HK-2 (cell line): ENCODE measurements around the gene MAP2K5.

Source experiments
- DNase-seq: peaks from one replicate; pipeline ENCODE4 v3.0.0-alpha.2; 2018; ENCODE audit not compliant: unreplicated experiment

The MAP2K5 gene

DNA sequence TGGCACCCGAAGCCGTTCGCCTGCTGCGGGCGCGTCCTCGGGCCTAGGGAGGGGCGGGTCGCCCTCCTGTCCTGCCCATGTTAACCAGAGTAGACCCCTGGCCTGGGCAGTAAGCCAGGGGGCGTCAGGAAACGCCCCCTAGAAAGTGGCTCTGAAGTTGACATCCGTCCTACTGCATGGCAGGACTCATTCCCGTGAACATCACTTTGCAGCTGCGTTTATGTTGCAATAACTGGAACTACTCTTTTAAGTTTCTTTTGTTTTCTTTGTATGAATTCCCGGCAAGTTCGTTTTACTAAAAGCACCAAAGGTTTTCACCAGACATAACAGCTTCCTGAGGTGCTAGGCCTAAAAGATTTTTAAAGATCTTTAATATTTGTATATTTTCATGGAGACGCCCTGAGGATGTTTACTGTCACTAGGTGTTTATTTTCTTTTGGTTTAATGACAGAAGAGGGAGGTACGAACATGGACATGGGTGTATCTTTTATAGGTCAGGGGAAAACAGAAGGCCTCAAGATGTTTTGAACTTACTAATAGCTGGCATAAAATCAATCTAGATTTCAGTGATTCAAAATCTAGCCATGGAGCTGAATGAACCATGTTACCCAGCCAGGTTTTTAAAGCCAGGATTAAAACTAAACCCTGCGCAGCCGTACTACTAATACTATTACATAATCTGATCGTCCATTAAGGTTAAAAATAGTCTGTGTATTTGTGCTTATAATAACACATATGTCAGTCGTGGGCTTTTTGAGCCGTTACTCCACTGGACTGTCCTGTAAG lies 20.5 kb upstream of the MAP2K5 start:
- no peak for DNase-seq

DNA sequence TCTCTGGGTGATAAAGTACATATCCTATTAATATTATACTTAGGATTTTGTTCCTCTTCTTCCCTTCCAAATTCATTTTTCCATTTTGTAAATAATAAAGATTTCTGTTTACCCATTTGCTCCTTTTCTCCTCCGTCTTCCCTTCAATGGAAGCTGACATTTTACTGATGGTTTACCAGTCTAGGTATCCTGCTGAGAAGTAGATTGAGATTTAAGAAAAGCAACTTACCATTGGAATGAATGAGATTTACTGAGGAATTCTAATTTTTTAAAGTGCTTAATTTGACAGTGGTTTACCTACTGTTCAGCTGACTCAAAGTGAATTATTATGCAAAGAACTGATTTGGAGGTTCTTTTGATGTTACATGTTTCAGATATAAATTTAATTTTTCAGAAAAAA lies 19.2 kb upstream of the MAP2K5 start:
- DNase-seq: no peak

DNA sequence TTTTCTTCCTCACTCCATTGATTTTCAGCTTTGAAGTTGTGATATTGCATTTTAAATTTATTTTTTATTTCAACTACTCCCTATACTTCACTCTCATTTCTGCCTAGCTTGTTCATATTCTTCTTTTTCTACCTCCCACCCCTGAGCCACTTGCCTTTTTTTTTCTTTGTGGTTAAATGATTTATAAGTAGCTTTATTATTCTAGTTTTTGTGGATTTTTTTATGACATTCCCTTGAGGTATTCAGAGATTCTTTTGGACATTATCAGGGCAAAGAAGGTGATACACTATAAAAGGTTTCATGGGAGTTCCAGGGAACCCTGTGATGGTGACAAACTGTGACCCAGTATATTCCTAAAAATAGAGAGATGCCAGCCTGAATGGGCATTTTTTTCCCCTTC lies 18.3 kb upstream of the MAP2K5 start:
- no peak for DNase-seq

DNA sequence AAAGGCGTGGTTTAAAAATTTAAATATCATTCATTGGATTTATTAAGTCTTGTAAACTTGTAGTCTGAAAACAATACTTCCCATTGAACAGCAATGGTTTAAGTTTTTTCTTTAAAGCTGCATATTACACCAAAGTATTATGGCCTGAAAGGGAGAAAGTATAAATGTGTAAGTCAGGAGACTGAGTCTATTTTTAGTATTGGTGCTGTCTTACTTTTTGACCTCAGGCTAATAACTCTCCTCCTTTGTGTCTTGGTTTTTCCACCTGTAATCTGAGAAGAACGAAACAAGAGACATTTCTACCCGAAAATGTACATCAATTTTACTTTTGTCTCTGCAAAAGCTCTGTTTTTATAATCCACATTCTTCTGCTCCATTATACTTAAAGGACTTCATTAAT lies 14.0 kb upstream of the MAP2K5 start:
- no peak for DNase-seq

DNA sequence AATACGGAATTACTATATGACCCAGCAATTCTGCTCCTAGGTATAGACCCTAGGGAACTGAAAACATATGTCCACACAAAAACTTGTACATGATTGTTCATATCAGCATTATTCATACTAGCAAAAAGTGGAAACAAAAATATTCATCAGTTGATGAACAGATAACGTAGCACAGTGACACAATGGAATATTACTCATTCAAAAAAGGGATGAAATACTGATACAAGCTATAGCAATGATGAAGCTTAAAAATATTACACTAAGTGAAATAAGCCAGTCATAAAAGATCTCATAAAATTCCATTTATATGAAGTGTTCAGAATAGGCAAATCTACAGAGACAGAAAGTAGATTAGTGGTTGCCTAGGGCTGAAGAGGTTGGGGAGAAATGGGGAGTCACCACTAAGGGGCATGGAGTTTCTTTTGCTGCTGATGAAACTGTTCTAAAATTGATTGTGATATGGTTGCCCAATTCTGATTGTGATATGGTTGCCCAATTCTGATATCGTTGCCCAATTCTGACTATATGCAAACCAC lies 11.1 kb upstream of the MAP2K5 start:
- DNase-seq: no peak

DNA sequence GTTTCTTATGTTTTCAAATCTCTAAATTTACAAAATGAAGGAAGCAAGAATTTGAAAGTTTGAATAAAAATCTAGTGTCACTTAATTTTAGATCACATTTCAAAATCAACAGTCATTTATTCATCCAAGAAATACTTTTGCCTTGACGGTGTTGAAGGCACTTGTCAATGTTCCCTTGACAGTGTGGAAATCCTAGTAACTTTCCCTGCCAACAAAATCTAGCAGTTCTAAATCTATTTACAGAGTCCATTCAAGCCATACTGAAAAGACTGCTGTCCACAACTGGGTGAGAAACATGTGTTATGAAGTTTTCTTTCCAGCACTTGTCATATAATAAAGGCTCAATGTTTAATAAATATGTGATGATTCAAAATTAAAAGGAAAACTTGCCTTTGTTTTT lies 8.6 kb upstream of the MAP2K5 start:
- no peak for DNase-seq

DNA sequence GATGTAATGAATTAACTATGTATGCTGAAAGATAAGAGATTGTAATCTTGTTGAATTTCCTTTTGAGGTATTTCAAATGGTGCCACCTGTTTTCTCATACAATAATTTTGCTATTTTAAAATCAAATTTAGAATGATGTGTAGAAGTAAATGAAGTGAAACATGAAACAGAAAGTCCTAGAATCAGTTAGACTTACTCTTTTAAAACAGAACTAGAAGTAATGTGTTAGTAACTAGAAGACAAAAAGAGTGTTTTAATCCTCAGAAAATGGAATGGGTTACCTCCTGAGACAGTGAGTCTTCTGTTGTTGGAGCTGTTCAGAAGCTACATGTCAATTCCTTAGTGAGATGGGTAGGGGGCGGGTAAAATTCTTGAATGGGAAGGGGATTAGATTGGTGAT lies 8.1 kb upstream of the MAP2K5 start:
- DNase-seq: no peak

DNA sequence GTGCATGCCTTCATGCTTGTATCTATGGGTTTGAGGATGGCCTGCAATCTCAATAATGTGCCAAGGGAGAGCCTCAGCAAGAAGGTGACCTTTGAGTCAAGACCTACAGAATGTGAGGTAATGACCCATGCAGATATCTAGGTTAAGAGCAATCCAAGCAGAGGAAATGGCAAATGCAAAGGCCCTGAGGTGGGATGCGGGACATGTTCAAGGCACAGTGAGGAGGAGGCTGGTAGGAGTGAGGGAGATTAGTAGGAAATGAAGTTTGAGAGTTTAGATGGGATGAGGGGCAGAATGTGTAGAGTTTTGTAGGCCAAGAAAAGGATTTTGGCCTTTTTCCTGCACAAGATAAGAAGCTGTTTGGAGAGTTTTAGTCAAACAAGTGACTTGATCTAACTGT lies 4.7 kb upstream of the MAP2K5 start:
- no peak for DNase-seq

DNA sequence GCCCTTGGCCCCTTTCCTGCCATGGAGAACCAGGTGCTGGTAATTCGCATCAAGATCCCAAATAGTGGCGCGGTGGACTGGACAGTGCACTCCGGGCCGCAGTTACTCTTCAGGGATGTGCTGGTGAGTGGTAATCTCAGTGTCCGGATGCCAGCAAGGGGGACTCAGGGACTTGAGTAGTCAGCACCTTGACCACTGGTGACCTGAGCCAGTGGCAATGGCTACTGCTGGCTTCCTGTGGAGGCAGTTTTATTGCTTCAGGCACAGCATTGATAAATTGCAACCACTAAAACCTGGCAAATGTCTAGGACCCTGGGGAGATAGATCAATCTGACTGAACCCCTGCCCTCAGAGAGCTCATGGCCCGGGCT lies 830 bp downstream of the MAP2K5 start:
- DNase-seq: no peak

DNA sequence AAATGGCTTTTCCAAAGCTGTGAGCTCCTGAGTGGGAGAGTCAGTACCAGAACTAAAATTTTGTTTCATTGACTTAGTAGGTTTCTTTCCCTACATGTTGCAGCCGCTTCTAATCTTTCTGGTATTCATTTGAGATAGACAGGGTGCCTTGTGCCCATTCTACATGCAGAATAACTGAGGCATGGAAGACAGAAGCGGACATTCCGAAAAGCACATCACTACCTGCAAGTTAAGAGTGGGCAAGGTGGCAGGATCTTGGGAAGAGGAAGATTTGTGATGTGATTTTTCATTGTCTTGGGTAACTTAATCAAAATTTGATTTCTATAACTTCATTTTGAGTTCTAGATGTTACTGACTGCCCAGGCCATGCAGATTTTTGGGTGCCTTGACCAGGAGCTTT lies 2.0 kb downstream of the MAP2K5 start:
- no peak for DNase-seq

DNA sequence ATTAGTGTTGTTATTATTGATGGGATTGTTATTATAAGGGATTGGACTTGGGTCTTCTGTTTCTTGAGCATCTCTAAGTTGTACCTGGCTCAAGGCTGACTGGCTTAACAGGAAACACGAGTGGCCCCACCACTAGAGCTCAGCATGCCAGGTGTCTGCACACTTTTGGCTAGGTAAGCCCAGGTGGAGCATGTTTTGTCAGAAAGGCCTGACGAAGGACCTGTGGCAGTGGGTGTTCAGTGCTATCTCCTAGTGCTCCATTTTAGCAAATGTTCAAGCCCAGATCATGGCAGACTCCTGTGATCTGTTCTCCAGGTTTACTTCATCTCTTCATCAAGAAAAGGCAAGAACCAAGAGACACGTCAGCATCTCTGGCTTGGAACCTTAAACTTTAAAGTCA lies 3.4 kb downstream of the MAP2K5 start:
- DNase-seq: no peak

DNA sequence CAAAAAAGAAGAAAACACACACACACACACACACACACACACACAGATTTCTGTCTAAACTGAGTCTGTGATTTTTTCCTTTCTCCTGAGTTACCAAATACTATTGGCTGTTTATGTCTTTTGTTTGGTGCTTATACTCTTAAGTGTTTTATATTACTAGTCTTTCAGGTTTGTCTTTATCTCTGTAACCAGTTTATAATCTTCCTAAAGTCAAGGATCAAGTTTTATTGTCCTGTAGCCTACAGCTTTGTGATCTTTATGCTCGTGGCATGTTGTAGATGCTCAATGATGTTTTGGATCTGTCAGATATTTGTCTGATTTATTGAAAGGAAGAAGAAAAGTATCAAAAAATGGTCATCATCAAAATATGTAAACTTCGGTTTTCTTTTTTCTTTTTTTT lies 4.6 kb downstream of the MAP2K5 start:
- no peak for DNase-seq

DNA sequence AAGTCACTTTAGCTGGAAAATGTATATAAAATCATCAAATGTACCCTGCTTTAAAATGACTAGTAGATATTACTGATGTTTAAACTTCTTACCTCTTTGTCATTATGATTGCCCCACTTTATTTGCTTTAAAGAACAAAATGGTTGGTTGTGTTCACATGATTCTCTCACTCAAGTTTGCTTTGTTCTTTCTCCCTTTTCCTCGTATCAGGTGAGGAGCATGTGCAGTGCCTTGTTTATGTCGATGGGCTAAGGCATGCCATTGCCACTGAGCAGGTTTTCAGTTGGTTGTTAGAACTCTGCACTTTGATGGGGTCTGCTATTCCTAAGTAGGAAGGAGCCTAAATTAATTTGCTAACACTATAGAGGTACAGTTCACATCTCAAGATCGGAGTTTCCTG lies 5.3 kb downstream of the MAP2K5 start:
- no peak for DNase-seq

DNA sequence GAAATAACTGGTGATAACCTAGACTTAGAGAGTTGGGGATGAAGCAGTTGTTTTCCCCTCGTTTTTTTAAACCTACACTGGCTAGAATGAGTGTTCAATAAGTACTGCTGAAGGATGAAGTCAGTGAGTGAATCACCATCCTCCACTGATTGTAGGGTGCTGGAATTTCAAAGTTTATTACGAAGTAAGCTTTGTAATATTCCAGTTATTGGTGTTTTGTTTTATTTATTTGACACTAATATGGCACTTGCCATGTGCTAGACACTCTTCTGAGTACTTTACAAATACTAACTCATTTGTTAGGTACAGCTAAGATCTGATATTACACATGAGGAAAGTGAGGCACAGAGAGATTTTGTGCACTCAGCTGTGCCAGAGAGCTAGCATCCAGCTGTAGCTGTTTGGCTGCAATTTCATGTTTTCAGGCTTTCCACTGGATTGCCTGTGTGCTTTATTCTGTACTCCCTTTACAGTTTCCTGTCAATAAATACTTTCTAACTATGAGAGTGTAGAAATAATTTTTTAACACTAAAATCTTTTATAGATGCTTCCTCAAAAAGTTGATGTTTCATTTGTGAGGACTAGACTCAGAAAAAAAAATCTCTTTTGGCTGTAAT lies 5.8 kb downstream of the MAP2K5 start:
- no peak for DNase-seq

DNA sequence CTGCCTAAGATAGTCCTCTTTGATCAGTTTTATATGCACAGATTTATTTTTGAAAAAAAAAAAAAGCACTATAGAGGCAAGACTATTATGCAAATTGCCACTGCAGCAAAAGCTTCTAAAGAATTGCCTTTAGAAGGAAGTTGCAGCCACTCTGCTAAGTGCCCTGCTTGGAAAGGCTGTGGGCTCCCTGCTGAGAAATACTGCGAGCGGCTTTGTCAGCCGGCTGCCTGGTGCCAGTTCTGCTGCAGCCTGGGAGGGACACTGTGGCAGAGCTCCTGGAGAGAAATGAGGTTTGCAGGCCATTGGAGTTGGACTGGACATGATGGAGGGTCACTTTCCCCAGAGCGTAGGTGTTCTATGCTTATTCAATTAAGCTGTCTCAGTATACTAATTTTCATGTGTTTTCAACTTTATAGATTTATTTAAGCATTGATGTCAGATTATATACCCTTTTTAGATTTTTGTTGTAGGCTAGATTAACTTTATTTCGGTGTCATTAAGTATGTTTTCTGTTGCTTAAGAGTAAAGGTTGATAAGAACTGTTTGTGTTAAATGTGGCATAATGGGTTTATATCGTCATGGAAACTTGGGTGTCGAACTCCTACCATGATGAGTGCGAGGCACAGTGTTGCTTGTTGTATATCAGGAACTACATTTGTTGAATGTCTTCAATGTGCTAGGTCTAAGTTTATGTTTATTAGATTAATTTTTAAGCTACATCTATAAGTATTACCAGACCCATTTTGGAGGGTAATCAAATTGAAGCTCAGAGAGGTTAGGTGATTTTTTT lies 6.6 kb downstream of the MAP2K5 start:
- no peak for DNase-seq

DNA sequence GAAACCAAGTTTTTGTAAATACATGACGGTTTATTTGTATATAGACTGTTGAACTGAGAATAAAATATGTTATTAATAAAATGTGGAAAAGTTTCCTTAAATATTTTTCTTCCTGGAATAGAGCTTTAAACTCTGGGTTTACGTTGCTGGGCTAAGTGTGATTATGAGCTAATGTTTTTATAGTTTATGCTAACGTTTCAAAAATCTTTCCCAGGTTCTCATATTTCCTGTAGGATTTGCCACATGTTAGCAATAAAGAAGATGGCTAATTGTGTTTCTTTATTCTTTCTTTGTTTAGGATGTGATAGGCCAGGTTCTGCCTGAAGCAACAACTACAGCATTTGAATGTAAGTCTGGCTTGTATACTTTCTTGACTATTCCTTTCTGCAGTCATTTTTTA lies 7.2 kb downstream of the MAP2K5 start:
- no peak for DNase-seq

DNA sequence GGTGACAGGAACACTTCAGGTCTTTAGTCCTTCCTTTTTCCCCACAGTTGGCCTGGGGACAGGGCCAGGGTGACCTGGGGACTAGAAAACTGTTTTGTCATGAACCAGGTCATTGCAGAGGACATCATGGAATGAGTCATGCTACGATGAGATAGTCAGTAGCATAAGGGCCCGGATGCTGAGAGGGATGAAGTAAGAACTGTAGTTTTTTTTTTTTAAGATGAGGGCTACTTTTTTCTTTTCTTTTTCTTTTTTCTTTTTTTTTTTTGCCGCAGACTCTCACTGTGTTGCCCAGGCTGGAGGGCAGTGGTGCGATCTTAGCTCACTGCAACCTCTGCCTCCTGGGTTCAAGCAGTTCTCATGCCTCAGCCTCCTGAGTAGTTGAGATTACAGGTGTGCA lies 8.0 kb downstream of the MAP2K5 start:
- no peak for DNase-seq

DNA sequence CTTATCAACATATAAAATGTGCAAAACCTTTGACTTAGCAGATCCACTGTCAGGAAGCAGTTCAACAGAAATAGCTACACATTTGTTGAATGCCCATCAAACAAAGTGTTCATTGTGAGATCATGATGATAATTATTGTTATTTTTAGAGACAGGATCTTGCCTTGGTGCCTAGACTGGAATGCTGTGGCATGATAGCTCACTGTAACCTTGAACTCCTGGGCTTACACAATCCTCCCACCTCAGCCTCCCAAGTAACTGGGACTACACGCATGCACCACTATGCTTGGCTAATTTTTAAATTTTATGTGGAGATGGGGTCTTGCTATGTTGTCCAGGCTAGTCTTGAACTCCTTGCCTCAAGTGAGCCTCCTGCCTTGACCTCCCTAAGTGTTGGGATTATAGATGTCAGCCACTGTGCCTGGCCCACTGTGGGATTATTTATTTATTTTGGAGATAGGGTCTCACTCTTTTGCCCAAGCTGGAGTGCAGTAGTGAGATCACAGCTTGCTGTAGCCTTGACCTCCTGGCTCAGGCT lies 8.8 kb downstream of the MAP2K5 start:
- no peak for DNase-seq

DNA sequence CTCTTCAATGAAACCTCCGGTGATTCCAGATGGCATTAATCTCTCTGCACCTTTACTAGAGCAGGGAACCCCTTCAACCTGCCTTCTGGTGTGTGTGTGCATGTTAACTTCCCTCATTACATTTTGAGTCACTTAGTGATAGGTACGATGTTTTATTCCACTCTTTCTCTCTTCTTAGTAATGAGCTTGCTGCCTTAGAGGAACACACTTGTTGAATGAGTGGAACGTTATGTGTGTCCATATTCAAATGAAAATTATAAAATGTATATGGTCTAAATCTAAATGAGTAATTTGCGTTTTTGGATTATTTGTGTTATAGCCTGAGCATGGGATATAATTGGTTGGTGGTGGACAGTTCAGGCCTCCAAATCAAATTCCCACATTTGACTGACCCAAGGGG lies 12.1 kb downstream of the MAP2K5 start:
- DNase-seq: no peak

DNA sequence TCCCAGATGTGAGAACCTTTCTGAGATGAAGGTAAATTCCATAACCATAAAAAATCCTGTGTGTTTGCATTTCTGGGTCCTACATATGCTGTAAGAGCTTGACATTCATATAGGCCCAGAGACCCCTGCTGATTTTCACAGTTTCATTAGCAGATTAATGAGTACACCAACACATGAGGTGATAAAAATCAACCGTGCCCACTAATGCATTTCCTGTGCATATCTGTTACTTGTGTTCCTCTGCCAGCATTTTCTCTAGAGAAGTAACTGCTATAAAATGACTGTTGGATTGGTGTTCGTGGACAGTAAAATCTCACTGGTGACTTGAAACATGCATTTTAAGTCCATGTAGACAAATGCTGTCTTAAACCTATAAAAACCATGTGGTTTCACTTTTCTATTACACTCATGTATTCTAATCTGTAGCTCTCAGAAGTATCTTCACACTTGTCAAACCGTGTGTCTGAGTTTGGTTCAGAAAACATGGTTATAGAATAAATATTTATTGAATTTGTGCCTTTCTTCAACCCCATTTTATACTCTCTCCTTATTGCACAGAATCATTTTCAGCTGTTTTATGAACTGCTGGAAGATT lies 14.6 kb downstream of the MAP2K5 start:
- no peak for DNase-seq

DNA sequence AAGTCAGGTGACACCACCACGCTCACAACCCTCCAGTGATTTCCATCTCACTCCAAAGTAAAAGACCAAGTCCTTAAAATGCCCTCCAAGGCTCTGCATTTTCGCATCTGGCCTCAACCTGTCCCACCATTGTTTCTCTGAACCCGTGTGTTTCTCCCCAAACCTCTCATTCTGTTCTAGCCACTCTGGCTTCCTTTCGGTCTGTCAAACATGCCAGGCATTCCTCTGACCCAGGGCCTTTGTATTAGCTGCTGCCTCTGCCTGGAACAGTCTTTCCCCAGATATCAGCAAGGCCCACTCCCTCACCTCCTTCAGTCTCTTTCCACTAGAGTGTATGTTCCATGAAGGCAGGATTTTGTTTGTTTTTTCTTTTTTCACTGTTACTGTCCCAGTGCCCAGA lies 16.0 kb downstream of the MAP2K5 start:
- no peak for DNase-seq

DNA sequence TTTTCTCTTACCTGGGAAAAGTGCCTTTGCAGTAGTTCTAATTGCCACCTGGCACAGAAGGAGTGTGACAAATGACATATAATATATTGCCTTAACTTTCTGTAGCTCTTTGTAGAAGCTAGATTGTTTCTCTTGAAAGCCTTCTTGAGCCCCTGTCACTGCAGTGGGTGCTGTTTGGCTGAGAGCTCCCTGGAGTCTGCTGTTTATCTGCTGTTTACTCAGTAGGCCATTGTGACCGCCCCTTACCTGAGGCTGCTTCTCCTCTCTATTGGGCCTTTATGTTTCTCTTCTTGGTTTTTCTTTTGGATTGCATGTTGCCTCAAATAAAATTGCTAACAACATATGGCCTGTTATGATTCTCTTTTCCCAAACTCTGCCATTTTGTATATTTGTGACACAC lies 16.7 kb downstream of the MAP2K5 start:
- no peak for DNase-seq
